ENCODE results near the gene TLE1. TPM values are rescaled to one million over a fixed set of nuclear protein-coding genes. Genes with fewer than 3 reads are reported as not detected.

Gene TLE1
- total and polyA plus RNA-seq, 10 of the 15 experiments (the other 5 are each of a cell fraction or from before 2014, with no cell fraction given) = 0.04 to 0.23 (median 0.10) TPM; not detected in 6

DNA sequence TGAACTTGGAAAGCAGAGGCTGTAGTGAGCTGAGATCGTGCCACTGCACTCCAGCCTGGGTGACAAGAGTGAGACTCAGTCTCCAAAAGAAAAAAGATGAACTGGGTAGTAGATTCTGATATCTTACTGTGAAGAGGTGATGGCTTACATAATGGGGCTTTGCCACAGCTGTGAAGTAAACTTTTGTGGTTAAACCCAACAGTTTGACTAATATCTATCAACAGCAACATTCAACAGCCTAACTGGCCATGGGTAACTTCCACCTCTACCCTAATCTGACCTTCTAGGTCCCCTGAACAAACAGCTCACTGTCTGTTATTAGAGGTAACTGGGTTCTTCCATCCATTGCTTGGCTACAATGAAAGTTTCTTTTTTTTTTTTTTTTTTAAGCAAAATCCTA, 52.1 kb downstream of the TLE1 start:
- DNase-seq (ENCODE audit: low read depth, low spot score) (no peak), FAIRE-seq (no peak)
- TF ChIP-seq, protein P1, sequence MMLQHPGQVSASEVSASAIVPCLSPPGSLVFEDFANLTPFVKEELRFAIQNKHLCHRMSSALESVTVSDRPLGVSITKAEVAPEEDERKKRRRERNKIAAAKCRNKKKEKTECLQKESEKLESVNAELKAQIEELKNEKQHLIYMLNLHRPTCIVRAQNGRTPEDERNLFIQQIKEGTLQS (IDR thresholded peaks at IDR 0.05; ENCODE audit: borderline replicate concordance, extremely low read depth, low read depth, low read length) = no peak
- TF ChIP-seq BACH1 (IDR thresholded peaks at IDR 0.05; ENCODE audit: borderline replicate concordance) = no peak
- TF ChIP-seq, protein P2, sequence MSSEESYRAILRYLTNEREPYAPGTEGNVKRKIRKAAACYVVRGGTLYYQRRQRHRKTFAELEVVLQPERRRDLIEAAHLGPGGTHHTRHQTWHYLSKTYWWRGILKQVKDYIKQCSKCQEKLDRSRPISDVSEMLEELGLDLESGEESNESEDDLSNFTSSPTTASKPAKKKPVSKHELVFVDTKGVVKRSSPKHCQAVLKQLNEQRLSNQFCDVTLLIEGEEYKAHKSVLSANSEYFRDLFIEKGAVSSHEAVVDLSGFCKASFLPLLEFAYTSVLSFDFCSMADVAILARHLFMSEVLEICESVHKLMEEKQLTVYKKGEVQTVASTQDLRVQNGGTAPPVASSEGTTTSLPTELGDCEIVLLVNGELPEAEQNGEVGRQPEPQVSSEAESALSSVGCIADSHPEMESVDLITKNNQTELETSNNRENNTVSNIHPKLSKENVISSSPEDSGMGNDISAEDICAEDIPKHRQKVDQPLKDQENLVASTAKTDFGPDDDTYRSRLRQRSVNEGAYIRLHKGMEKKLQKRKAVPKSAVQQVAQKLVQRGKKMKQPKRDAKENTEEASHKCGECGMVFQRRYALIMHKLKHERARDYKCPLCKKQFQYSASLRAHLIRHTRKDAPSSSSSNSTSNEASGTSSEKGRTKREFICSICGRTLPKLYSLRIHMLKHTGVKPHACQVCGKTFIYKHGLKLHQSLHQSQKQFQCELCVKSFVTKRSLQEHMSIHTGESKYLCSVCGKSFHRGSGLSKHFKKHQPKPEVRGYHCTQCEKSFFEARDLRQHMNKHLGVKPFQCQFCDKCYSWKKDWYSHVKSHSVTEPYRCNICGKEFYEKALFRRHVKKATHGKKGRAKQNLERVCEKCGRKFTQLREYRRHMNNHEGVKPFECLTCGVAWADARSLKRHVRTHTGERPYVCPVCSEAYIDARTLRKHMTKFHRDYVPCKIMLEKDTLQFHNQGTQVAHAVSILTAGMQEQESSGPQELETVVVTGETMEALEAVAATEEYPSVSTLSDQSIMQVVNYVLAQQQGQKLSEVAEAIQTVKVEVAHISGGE (CRISPR knock-in tag; IDR thresholded peaks at IDR 0.05) = no peak
- TF ChIP-seq CBFB (IDR thresholded peaks at IDR 0.05; ENCODE audit: low read depth) = no peak
- TF ChIP-seq CREB1 (IDR thresholded peaks at IDR 0.05; ENCODE audit: low read depth) = no peak
- no peak for TF ChIP-seq CEBPB (IDR thresholded peaks at IDR 0.05; ENCODE audit: borderline replicate concordance in 1 of 2, low read depth in 2 of 2, low read length in 2 of 2)
- TF ChIP-seq, protein P3, sequence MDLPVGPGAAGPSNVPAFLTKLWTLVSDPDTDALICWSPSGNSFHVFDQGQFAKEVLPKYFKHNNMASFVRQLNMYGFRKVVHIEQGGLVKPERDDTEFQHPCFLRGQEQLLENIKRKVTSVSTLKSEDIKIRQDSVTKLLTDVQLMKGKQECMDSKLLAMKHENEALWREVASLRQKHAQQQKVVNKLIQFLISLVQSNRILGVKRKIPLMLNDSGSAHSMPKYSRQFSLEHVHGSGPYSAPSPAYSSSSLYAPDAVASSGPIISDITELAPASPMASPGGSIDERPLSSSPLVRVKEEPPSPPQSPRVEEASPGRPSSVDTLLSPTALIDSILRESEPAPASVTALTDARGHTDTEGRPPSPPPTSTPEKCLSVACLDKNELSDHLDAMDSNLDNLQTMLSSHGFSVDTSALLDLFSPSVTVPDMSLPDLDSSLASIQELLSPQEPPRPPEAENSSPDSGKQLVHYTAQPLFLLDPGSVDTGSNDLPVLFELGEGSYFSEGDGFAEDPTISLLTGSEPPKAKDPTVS (IDR thresholded peaks at IDR 0.05; ENCODE audit: low read depth, low read length) = no peak
- TF ChIP-seq ZNF622 (IDR thresholded peaks at IDR 0.05) = no peak
- TF ChIP-seq ESRRA (IDR thresholded peaks at IDR 0.05; ENCODE audit: low read length) = no peak
- TF ChIP-seq HCFC1 (IDR thresholded peaks at IDR 0.05; ENCODE audit: low read length) = no peak
- no peak for TF ChIP-seq SUZ12 (IDR thresholded peaks at IDR 0.05; ENCODE audit: unreplicated experiment)
- TF ChIP-seq JUND (IDR thresholded peaks at IDR 0.05; ENCODE audit: low read depth, low read length) = no peak
- no peak for TF ChIP-seq POLR2AphosphoS2 (IDR thresholded peaks at IDR 0.05; ENCODE audit: low read depth, low read length)
- TF ChIP-seq STAT3 (IDR thresholded peaks at IDR 0.05; ENCODE audit: low read depth, low read length) = no peak
- TF ChIP-seq JUNB (IDR thresholded peaks at IDR 0.05) = no peak
- TF ChIP-seq, protein P4, sequence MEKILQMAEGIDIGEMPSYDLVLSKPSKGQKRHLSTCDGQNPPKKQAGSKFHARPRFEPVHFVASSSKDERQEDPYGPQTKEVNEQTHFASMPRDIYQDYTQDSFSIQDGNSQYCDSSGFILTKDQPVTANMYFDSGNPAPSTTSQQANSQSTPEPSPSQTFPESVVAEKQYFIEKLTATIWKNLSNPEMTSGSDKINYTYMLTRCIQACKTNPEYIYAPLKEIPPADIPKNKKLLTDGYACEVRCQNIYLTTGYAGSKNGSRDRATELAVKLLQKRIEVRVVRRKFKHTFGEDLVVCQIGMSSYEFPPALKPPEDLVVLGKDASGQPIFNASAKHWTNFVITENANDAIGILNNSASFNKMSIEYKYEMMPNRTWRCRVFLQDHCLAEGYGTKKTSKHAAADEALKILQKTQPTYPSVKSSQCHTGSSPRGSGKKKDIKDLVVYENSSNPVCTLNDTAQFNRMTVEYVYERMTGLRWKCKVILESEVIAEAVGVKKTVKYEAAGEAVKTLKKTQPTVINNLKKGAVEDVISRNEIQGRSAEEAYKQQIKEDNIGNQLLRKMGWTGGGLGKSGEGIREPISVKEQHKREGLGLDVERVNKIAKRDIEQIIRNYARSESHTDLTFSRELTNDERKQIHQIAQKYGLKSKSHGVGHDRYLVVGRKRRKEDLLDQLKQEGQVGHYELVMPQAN (conservative IDR thresholded peaks at IDR 0.05) = no peak
- TF ChIP-seq, protein P5, sequence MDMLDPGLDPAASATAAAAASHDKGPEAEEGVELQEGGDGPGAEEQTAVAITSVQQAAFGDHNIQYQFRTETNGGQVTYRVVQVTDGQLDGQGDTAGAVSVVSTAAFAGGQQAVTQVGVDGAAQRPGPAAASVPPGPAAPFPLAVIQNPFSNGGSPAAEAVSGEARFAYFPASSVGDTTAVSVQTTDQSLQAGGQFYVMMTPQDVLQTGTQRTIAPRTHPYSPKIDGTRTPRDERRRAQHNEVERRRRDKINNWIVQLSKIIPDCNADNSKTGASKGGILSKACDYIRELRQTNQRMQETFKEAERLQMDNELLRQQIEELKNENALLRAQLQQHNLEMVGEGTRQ (IDR thresholded peaks at IDR 0.05; ENCODE audit: borderline replicate concordance, low read depth, low read length) = no peak

More for the DNA sequence above, 52.1 kb downstream of the TLE1 start:
- Histone ChIP-seq H3K27me3 (replicated peaks in 1 of 2; ENCODE audit: control insufficient read depth in 2 of 2, insufficient read depth in 2 of 2, low read length in 1 of 2) (no peaks in the 10 kb centered on the region), H3K36me3 (ENCODE audit: control insufficient read depth in 2 of 2, insufficient read depth in 2 of 2, low read length in 1 of 2) (no peaks in the 10 kb centered on the region), H2AFZ (ENCODE audit: control insufficient read depth, low read depth, low read length) (no peak overlapping the region), H3K9ac (ENCODE audit: control insufficient read depth, insufficient read depth, low read length) (no peak overlapping the region), H3K4me2 (ENCODE audit: control insufficient read depth, insufficient read depth) (no peak overlapping the region), H3K4me3 (no peak overlapping the region), H3K79me2 (ENCODE audit: control insufficient read depth, insufficient read depth, low read length) (no peaks in the 10 kb centered on the region), H4K20me1 (ENCODE audit: control insufficient read depth, insufficient read depth) (no peaks in the 10 kb centered on the region), H3K27ac (ENCODE audit: control insufficient read depth, insufficient read depth) (no peak overlapping the region), H3K4me1 (ENCODE audit: control insufficient read depth, insufficient read depth, low read length) (no peaks in the 10 kb centered on the region), H3K9me3 (replicated peaks; ENCODE audit: control insufficient read depth, insufficient read depth, low read length) (no peaks in the 10 kb centered on the region)
- ChIA-PET CTCF (no interaction called here), RAD21 (ENCODE audit: unreplicated experiment) (no interaction called here), POLR2A (no interaction called here), SMC1A (ENCODE audit: uncharacterized antibody, unreplicated experiment) (interaction anchor here (0.6 to 0.7 kb wide), 2 partner anchors 11 to 250 kb away, joined by 3 read pairs; no protein-coding TSS in a partner anchor)
- no peak for ATAC-seq
- no TSS peak for BruUV-seq (replicated peaks)
- 8% methylated on average over 1 of the region's 1 CpG for WGBS (ENCODE audit: insufficient coverage, insufficient replicate concordance, low lambda C conversion rate, missing lambda C conversion rate)
- in situ Hi-C loops (cut with MboI) = no loop called here
- intact Hi-C loops (cut with micrococcal nuclease; ENCODE audit: unreplicated experiment) = no loop called here

Data from GM12878 (cell line).